Measurements from ENCODE around the gene EGFL7.
"Not testable (repeated sequence)": the region's sequence is repeated elsewhere in the genome, so short reads cannot be mapped to it uniquely, and the experiment has no call there.

EGFL7 gene

GRCh38 chr9:136625101-136626065 lies 37.3 kb upstream of the EGFL7 start:
- no peak for DNase-seq

DNA sequence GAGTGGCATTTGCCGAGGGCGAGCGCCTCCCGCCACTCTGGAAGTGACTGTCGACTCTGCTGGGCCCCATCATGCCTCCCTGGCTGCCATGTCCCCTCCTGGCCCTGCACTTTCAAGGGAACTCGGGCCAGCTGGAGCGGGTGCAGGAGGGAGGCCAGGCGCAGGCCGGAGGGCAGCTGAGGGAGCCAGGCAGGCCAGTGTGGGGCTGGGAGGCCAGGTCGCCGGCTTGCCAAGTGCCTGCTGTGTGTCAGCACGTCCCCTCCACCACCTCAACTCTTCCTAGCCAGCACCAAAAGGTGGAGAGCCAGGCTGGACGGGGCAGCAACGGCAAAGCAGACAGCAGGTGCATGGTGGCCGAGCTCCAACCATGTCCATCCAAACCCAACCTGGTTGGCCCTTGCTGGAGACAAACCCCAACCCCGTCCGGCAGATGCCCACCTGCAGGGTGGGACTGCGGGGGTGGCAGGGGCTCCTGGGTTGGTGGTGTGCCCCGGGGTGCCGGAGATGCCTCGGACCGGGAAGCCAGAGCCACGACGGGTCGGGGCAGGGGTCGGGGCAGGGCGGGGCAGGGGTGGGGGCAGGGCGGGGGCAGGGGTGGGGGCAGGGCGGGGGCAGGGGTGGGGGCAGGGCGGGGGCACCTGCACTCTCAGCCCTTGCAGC lies 36.5 kb upstream of the EGFL7 start:
- DNase-seq = no peak

DNA sequence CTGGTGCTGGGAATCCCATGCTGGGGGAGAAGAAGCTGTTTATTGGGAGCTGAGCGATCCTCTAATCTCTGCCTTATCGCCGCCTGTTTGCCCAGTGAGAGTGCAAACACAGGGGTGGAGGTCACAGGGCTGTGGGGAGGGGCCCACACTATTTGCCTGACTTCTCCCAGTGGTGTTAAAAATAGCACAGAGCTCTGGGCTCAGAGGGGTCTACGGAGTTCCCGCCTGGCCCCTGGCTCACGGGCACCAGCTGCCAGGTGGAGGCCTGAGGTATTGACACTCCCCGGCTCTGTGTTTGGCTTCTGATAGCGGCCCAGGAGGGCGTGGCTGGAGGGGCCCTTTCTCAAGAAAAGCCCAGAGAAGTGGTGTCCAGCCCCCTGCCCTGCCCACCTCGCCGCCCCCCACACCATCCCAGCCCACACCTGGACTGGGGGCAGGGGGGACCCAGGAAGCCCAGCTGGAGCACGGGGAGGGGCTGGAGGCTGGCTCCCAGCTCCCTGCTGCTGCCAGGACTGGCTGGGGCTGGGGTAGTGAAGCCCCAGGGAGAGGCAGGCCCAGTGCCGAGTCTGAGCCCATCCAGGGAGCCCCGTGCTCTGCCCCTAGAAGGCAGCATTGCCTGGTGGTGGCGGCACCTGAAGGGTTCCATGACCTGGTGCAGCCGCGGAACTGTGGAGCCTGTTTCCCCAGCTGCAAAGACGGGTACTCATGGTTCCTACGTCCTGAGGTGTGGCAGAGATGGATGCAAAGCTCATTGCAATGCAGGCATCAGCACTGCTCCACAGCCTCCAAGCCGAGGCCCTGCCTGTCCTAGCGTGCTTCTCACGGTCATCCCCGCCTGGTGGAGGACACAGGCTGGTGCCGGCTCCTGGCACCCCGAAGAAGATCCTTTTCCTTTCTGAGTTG lies 35.7 kb upstream of the EGFL7 start:
- no peak for DNase-seq

GRCh38 chr9:136627703-136628102 lies 35.0 kb upstream of the EGFL7 start:
- DNase-seq = no peak

- DNase-seq = no peak
Observed at GRCh38 chr9:136628268-136628667, 34.4 kb upstream of the EGFL7 start.

- DNase-seq = no peak
Observed at GRCh38 chr9:136629001-136629878, 33.5 kb upstream of the EGFL7 start.

DNA sequence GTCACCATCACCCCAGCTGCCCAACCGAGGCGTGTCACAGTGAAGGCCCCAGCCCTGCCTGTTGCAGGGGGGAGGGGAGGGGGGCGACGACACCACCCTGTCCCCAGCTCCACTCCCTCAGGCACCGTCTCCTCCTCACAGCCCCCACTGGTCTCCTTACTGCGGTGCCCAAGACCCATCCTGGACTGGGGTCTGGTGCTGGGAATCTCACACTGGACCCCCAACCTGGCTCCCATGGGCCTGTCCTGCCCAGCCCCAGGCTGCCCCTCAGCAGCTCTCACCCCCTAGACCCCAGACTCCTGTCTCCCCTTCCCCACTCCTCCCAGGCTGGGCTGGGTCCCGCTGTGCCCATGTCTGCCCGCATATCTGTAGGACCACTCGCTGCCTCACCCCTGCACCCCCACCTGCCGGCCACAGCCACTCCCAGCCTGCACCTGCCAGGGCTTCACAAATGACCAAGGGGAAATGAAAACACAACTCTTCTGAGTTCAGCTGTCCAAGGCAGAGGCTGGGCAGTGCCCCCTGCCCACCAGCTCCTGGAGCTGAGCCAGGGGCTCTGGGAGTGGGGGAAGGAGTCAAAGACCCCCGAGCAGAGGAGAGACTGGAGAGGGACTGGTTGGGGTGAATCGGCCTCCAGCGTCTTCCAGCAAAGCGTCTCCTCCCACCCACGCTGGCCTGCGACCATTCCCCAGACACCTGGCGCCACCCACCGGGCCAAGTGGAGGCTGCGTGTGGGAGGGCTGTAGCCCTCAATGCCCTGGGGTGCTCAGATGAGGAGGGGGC lies 32.6 kb upstream of the EGFL7 start:
- no peak for DNase-seq

DNA sequence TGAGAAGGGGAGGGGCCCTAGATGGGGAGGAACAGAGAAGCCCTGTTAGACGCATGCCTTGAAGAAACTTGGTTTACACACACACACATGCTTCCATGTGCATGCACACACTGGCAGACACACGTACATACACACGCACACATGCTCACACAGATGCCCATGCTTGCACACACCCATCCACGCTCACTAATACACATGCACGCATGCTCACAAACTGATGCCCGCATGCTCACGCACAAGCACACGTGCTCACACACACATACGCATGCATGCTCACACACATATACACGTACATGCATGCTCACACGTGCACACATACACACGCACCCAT lies 32.1 kb upstream of the EGFL7 start:
- DNase-seq = no peak

DNA sequence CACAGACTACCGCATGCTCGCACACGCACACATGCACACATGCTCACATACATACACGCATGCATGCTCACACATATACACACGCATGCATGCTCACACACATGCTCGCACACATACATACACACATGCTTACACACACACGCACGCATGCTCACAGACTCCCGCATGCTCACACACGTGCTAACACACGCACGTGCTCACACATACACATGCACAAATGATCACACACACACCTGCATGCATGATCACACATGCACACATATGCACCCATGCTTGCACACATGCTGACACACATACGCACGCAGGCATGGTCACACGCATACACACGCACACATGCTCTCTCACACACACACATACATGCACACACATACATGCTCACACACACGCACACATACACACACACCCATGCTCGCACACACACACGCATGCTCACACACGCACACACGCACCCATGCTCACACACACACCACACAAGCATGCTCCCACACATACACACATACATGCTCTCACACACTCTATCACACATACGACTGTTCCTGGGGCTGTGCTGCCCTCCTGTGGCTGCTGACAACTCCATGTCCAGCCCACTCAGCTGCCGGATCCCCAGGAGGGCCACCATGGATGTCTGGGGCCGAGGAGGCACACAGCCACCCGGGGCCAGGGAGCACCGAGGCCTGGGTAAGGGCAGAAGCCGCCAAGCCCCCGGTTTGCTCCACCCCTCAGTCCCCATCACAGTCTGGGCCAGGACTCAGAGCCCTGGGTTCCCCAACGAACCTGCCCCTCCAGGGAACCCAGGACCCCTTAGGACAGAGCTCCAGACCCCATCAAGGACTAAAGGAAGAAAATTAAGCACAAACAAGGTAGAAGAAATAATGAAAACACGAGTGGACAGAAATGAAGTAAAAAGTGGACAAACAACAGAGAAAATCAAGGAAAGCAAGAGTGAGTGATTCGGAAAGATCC lies 31.4 kb upstream of the EGFL7 start:
- DNase-seq = peak; percentile 51

DNA sequence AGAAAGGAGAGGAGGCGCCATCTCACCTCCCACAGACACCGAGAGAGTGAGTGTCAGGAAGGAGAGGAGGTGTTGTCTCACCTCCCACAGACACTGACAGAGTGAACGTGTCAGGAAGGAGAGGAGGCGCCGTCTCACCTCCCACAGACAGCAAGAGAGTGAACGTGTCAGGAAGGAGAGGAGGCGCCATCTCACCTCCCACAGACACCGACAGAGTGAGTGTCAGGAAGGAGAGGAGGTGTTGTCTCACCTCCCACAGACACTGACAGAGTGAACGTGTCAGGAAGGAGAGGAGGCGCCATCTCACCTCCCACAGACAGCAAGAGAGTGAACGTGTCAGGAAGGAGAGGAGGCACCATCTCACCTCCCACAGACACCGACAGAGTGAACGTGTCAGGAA lies 30.6 kb upstream of the EGFL7 start:
- DNase-seq = not testable (repeated sequence)

GRCh38 chr9:136632491-136633106 lies 30.1 kb upstream of the EGFL7 start:
- not testable (repeated sequence) for DNase-seq

DNA sequence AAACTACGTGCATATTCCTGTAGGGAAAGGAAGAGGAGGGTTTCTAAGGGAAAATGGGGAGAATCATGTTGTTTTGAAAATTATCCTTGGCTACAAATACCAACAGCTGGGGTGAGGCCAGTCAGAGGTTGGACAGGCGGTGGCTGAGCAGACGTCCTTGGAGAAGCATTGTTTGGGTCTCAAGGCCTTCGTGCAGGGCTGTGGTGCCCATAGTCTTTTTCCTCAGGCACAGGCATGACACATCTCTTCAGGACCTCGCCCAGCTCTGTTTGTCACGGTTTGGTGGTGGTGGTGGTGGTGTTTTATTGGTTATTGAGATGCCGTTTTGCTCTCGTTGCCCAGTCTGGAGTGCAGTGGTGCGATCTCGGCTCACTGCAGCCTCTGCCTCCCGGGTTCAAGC lies 27.8 kb upstream of the EGFL7 start:
- no peak for DNase-seq

DNA sequence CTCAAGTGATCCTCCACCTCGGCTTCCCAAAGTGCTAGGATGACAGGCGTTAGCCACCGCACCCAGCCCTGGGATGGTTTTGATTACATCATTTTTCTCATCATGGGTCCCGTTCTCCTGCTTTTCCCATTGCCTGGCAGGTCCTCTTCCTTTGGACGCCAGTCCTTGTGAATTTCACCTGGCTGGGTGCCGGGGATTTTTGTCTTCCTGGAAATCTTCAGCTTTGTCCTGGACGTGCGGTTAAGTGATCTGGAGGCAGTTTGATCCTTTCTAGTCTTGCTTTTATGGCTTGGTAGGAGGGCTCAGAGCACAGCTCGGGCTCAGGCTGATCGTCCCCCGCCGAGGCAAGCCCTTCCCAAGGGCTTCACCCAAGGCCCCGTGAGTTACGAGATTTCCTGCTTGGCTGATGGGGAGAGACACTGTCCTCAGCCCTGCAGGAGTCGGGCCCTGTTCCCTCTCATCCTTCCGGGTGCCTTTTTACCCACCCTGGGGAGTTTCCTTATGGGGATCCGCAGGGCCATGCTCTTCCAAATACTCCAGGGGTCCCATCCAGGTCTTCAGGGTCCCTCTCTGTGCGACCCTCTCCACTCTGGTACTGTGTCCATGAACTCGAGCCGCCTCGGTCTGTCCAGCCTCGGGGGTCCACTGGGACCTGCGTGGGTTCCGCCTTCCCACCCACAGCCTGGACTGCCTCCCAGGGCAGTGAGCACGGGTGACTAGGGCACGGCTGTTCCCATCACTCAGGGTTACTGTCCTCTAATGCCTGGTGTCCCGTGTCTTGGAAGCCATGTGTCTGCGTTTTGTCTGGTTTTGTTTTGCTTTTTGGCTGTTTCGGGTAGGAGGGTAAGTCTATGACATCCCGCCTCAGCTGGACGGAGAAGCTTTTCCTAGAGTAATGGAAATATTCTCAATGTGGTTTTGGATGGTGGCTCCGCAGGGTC lies 22.3 kb upstream of the EGFL7 start:
- DNase-seq = no peak

DNA sequence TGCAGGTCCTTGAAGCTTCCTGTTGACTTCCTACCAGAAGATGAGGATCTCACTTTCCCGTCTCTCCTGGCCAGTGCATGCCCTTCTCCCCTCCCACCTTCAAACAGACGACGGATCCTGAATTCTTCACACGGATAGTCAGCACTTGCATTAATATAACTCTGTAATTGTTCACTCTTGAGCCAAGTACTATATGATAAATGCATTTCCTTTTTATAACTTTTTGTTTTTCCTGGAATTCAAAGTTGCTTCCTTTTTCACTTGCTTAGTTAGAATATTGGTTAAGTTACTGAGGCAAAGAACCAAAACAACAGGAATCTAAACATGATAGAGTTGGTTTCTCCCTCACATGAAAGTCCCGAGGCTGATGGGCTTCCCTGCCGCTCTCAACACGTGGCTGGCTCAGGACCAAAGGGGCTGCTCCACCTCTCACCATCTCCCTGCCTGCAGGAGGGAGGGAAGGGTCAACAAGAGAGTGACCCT lies 20.2 kb upstream of the EGFL7 start:
- no peak for DNase-seq

- DNase-seq = no peak
Observed at GRCh38 chr9:136643596-136644342, 18.9 kb upstream of the EGFL7 start.

DNA sequence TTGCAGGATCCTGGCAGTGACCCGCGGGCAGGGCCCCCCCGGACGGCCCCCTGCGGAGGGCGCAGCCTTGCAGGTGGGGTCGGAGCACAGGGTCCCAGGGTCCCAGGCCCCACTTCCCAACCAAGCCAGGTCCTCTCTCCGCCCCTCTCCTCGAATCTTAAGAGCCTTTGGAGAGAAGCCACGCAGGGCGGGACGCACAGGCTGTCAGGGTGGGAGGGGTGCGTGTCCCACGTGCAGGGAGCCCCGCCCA lies 18.4 kb upstream of the EGFL7 start:
- DNase-seq = no peak

GRCh38 chr9:136644593-136645351 lies 17.9 kb upstream of the EGFL7 start:
- no peak for DNase-seq

Measured in NCI-H510A treated with DMSO at 0.1 percent for 48 hours (cell line).